SW 1271 (cell line): ENCODE results near the gene IGFBP6.
"Not testable (repeated sequence)": the region's sequence is repeated elsewhere in the genome, so short reads cannot be mapped to it uniquely, and the experiment has no call there.

Source experiments
- DNase-seq, 2 experiments: peaks; one replicate each; lab custom pipeline; 2025; lab: John Stamatoyannopoulos, UW

The IGFBP6 gene

DNA sequence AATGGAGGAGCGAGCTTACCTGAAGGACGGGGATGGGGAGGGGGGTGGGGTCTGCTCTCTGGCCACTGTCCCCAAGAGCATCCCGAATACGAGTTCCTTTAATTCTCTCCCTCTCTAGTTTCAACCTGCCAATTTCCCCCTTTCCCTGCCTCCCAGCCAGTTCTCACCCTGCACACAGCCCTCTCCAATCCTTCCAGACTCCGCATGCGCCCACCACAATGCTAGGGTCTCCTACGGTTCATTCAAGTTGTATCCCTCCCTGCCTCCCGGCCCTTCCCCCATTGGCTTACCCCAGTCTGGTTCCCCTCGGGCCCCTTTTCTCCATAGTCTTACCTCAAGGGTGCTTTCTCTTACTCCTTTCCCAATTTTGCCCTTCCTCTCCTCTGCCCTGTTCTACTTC lies 708 bp upstream of the IGFBP6 start:
- DNase-seq, result no peak

DNA sequence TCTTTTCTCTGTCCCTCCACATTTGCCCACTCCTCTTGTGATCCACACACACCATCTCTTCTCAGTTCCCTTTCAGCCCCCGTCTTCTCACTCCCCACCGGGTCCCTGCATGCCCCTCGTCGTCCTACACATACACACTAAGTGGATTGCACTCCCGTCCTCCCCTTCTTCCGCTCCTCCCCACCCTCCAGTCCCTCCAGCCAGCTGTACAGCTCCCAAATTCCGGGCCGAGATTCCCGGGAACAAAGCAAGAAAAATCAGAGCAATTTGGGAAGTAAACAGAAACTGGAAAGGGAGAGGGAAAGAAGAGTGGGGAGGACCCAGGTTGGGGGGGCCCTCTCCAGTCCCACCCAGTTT lies 282 bp upstream of the IGFBP6 start:
- no peak for DNase-seq

GRCh38 chr12:53098354-53098981 lies 1.0 kb downstream of the IGFBP6 start:
- DNase-seq, result peak in 1 of 2 experiments; percentile 59

- peak; percentile 84 to 92 for DNase-seq
Measured at GRCh38 chr12:53099071-53099882, 1.8 kb downstream of the IGFBP6 start.

DNA sequence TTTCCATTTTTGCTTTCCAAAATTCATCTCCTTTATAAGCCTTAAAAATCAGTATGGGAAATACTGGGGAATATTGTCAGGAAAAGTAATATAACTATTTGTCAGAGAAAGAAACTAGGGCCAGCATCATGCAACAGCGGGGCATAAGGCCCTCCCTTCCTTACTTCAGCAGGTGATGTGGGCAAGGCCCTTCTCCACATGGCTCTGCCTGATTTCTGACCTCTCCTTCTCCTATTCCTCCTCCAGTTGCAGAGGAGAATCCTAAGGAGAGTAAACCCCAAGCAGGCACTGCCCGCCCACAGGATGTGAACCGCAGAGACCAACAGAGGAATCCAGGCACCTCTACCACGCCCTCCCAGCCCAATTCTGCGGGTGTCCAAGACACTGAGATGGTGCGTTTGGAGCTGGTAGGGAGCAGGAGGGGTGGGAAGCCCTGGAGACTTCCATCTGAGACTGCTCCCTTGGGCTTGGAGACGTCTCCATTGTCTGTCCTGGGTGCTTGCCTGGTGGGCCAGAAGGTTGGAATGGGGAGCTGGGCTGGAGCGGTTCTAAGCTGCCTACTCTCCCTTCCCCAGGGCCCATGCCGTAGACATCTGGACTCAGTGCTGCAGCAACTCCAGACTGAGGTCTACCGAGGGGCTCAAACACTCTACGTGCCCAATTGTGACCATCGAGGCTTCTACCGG lies 3.1 kb downstream of the IGFBP6 start:
- no peak for DNase-seq

DNA sequence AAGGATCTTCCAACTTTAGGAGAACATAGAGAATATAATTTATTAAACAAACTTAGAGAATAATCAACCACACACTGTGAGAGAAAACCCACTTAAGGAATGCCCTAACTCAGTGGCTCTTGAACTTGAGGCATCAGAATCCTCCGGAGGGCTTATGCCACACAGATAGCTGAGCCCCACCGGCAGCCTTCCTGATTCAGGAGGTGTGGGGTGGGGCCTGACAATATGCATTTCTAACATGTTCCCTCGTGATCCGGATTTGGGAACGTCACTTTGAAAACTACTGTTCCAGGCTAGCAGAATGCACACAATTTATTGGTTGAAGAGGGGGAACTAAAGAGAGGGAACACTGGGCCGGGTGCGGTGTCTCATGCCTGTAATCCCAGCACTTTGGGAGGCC lies 3.8 kb downstream of the IGFBP6 start:
- DNase-seq, result no peak

DNA sequence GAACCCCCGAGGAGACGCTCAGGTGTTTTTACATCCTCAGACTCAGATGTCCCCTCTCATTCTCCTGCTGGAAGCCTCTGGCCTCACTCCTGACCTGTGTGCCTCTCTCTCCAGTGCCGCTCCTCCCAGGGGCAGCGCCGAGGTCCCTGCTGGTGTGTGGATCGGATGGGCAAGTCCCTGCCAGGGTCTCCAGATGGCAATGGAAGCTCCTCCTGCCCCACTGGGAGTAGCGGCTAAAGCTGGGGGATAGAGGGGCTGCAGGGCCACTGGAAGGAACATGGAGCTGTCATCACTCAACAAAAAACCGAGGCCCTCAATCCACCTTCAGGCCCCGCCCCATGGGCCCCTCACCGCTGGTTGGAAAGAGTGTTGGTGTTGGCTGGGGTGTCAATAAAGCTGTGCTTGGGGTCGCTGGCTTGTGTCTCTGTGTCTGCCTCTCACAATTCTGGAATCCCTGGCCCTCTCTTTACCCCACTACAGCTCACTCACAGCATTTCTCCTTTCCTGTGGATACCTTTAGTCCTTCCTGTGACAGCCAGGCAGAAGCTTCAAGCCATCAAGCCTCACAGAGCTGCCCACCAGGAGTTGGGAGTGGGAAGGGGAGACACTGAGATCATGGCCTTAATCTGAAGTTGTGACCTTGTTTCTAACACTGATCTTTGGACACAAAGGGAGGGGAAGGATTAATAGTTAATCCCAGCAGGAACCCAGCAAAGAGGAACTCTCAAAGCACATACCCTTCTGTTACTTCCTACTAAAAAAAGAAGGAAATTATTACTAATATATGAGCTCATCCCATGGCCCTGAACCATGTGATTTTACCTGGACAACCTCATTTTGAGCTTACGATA lies 4.7 kb downstream of the IGFBP6 start:
- no peak for DNase-seq

DNA sequence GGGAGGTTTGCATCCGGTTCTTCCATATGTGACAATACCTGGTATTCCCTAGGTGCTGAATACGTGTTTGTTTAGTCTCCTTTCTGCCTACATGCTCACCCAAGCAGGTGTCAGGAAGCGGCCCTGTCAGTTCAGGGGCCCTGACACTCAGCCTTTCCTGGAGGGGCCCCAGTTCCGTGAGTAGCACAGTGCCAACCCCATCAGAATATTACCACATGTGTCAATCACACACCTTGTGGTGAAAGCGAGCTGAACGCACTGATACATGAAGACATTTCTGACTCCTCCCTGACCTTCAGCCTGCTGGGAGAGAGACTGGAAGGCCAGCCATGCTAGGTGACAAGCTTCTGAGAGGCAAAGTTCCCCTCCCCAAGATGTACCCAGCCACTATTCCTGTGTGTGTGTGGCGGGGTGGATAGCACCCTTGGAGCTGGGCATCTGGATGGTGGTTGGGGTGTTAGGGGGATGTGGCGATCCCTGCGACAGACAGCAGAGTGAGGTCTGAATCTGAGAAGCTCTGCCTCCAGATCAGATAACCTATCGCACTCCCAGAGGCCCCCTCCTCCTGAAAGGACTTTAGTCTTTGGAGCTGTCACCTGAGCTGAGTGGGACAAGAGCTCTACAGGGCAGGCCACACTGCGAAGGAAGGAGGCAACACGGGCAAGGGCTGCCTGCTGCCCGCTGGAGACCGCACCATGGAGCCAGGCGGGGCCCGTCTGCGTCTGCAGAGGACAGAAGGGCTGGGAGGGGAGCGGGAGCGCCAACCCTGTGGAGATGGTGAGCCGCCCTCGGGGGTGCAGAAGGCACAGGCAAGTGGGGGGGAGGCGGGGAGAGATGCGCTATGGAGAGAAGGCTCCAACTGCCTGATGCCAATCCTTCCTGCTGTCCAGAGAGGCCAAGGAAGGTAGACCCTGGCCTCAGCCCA lies 5.7 kb downstream of the IGFBP6 start, which contains the start of gene SOAT2:
SOAT2 (plus strand) TSS at position 604 of the 925 bp plus-strand sequence; CDS start at position 696, 92 bp downstream.
- DNase-seq, result no peak

DNA sequence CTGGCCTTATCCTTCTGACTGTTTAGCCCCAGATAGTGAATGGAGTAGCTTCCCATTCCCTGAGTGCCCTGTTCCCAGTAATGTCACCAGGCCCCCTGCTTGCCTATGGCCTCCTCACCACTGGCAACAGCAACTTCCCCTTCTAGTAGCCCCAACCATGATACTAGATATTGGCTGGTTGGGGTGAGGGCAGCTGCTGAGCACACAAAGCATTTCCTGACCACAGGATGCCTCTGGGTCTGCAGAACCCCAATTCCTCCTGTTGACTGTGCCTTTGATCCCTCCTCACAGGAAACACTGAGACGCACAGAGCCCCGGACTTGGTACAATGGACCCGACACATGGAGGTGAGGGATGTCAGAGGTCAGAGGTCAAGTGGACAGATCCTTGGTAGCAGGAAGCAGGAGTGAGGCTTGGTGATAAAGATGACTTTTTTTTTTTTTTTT lies 6.4 kb downstream of the IGFBP6 start:
- DNase-seq, result no peak

DNA sequence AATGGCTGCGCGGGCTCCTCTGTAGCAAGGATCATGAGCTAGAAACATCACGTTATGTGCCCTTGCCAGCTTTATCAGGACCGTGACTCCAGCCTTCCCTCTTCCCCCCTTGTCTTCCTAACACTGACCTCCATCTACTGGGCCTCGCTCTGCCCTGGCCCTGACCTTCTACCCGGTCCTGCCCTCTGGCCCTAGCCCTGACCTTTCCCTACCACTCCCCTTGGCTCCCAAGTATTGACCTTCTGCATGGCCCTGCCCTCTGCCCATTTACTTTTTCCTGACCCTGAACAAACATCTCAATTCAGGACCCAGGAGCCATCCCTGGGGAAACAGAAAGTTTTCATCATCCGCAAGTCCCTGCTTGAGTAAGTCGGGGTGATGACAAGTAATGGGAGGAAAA lies 7.8 kb downstream of the IGFBP6 start:
- DNase-seq, result no peak

GRCh38 chr12:53105712-53106439 lies 8.4 kb downstream of the IGFBP6 start:
- no peak for DNase-seq

- DNase-seq, result no peak
Measured at GRCh38 chr12:53107122-53107521, 9.7 kb downstream of the IGFBP6 start.

GRCh38 chr12:53112431-53112830 lies 15.0 kb downstream of the IGFBP6 start:
- DNase-seq, result not testable (repeated sequence)

DNA sequence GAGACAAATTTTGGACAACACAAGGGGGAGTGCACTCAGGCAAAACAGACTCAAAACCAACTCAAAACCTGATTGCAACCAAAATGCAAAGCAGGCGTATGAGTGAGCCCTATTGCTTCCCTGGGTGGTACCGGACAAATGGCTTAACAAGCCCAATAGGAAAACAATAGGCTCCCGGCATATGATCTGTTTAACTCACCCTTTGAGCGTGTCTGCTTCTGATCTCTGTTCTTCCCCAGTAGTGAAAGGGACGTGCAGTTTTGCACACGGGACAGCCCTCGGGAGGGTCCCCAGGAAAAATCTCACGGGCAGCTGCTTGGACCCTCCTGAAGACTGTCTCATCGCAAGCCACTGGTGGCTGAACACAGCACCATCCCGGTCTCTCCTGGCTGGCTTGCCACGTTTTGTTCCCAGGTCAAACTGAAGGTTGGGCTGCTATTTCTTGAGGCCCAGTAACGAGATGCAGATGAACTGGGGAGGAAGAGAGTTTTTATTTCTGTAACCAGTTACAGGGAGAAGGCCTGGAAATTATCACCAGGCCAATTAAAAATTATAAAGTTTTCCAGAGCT lies 15.8 kb downstream of the IGFBP6 start:
- no peak for DNase-seq

DNA sequence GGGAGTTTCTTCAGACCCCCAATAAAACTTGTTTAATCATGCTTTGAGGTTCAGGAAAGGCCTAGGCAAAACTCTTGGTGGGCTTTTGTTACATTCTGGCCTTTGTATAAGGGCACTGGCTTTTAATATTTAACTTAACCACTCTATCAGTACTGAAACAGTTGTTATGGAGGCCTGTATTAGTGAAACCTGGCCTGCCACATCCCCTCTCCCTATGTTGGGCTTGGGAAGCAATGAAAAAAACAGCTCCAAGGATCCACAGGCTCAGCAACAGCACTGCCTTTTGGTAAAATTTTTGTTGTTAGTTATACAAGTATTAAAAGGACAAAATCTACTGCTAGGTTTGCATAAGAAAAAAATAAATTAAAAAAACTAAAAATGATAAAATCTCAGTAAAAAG lies 16.5 kb downstream of the IGFBP6 start:
- no peak for DNase-seq

DNA sequence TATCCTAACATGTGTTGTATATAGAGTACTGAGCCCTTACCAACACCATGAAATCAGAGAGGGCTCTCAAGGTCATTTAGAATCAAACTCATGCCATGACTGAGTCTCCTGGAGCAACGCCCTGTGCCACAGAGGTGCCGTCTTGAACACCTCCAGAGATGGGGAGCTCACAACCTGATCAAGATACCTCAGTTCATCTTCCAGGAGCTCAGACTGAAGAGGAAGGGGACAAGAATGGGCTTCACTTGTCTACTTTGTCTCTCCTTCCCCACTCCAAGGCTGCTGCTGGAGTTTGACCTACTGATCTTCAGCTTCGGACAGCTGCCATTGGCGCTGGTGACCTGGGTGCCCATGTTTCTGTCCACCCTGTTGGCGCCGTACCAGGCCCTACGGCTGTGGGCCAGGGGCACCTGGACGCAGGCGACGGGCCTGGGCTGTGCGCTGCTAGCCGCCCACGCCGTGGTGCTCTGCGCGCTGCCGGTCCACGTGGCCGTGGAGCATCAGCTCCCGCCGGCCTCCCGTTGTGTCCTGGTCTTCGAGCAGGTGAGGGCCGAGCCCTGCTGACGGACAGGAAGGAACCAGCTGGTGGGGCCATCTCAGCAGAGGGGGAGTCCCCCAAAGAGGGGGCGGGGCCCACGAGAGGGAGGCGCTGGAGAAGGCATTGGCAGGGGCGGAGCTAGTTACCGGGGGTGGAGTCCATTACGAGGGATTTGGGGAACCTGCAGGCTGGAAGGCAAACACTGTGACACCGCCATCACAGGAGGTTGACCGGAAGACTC lies 17.8 kb downstream of the IGFBP6 start:
- DNase-seq, result no peak

- no peak for DNase-seq
Measured at GRCh38 chr12:53115891-53116648, 18.6 kb downstream of the IGFBP6 start.

DNA sequence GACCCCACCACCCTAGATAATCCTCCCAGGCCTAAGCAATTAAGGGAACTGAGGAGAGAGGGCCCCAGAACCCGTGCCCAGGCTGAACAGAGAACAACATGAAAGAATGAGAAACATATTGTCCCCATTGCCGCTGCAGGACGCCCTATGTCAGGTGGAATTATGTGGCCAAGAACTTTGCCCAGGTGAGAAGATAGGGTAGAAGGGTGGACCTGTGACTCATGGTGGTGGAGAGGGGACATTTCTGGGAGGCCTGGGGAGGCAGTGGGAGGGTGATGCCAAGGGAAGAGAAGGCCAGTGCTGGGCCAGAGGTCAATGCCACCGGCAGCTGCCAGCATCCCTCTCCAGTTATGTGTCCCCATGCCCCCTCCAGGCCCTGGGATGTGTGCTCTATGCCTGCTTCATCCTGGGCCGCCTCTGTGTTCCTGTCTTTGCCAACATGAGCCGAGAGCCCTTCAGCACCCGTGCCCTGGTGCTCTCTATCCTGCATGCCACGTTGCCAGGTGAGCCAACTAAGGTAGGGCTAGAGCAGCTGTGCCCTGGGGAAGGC lies 21.4 kb downstream of the IGFBP6 start:
- no peak for DNase-seq
